GM12875 (cell line): ENCODE data around the gene KRTAP10-4.

Experiments
- H3K4me3 ChIP-seq: one replicate; pipeline ENCODE4 v1.5.1; 2011; ENCODE audit warnings: low read depth, low read length, control low read depth
- TF ChIP-seq, protein P1 (sequence below): IDR thresholded peaks from 2 replicates; pipeline ENCODE4 v1.5.1; 2011; ENCODE audit warnings: low read depth, mild to moderate bottlenecking, control low read depth, inconsistent platforms, low read length, moderate library complexity, borderline replicate concordance; ENCODE audit not compliant: insufficient read depth

The KRTAP10-4 gene

DNA sequence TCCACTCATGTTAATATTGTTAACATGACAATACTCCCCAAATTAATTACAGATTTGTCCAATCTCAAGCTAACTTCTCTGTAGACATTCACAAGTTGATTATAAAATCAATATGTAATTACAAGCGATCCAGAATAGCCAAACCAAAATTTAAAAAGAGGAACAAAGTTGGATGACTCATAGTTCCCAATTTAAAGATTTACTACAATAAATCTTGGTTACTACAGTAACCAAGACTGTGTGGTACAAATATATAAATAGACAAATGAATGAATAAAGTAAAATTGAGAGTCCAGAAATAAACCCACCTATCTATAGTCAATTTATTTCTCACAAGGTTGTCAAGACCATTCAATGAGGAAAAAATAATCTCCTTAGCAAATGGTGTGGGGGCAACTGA is 7.1 kb upstream of the KRTAP10-4 start:
- no peak overlapping the region for H3K4me3 ChIP-seq
- TF ChIP-seq, protein P1, sequence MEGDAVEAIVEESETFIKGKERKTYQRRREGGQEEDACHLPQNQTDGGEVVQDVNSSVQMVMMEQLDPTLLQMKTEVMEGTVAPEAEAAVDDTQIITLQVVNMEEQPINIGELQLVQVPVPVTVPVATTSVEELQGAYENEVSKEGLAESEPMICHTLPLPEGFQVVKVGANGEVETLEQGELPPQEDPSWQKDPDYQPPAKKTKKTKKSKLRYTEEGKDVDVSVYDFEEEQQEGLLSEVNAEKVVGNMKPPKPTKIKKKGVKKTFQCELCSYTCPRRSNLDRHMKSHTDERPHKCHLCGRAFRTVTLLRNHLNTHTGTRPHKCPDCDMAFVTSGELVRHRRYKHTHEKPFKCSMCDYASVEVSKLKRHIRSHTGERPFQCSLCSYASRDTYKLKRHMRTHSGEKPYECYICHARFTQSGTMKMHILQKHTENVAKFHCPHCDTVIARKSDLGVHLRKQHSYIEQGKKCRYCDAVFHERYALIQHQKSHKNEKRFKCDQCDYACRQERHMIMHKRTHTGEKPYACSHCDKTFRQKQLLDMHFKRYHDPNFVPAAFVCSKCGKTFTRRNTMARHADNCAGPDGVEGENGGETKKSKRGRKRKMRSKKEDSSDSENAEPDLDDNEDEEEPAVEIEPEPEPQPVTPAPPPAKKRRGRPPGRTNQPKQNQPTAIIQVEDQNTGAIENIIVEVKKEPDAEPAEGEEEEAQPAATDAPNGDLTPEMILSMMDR, result no peak

DNA sequence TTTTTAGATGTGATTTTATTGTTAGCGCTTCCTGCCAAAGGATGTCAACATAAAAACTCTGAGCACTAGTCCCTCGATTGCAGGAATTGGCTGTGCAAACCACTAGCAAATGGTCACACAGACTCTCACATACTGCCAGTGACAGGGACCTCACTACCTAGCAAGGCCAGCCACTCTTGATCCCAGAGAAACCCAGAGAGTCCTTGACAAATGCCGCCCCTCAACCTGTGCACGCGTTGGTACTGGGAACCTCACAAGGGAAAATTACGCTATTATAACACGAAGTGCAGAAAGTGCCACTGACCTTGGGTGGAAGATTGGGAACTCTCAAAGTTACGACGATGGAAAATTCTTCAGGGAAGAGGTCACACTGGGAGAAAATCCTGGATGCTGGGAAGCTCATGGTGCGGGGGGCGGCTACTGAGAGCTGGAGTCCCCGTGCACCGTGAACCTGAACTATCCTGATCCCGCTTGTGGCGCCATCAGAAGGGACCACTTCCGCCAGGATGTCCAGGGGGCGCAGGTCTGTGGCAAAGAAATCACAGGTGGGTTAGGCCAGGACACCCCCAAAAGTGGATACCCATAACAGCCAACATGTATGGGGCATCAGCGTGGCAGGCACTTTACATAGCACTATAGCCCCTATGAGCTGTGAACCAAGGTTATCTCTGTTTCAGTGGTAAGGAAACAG is 5.9 kb upstream of the KRTAP10-4 start:
- TF ChIP-seq, protein P1, result no peak
- H3K4me3 ChIP-seq, result no peak overlapping the region

DNA sequence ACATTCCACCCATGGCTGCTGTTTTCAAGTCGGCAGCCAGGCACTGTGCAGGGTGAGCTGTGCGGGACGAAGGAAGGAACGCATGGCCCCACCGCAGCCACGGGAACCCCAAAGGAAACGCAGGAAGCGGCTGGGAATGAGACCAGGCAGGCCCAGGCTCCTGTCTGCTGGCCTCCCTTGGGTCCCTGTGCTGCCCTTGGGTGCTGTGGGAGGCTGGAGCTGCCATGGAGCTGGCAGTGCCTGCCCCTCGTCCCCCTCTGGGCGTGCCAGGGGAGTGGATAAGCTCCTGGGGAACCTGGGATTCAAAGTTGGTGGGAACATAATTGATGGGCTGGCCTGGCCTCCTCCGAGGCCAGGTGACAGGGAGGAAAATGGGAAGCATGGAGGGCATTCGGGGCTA is 5.3 kb upstream of the KRTAP10-4 start:
- TF ChIP-seq, protein P1, result no peak
- no peak overlapping the region for H3K4me3 ChIP-seq

DNA sequence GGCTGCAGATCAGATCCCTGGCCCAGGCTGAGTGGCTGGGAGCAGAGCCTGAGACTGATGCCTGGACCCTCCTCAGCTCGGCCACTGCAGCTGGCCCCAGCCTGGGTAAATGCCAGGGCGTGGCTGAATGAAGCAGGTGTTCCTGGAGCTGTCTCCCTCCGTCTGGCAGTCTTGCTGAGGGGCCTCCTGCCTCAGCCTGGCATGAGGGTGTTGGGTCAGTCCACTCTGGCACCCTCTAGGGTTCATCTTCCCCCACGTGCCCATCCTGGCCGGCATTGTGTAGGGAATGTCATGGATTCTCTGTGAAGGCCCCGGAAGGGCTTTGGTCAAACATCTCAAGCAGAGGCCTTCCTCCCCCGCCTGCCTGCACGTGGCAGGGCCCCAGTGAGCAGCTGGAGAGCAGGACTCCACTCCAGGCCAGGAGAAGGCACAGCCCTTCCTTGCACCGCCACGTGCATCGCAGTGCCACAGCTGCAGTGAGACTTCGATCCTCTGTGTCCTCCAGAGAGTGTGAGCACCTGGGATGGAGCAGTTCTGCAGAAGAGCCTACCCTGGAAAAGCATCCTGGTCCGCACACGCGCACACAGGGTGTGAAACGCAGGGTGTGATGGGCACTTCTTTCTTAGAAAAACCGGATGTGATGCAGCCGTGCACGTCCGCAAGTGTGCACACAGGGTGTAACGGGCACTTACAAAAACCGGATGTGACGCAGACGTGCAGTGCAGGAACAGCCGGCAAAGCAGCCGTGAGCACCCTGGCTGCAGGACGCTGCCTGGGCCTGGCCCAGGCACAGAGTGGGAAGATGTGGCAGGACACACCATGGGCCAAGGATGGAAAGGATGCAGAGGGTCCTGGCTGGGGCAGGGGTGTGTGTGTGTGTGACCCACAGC is 4.6 kb upstream of the KRTAP10-4 start:
- TF ChIP-seq, protein P1, result no peak
- no peak overlapping the region for H3K4me3 ChIP-seq

DNA sequence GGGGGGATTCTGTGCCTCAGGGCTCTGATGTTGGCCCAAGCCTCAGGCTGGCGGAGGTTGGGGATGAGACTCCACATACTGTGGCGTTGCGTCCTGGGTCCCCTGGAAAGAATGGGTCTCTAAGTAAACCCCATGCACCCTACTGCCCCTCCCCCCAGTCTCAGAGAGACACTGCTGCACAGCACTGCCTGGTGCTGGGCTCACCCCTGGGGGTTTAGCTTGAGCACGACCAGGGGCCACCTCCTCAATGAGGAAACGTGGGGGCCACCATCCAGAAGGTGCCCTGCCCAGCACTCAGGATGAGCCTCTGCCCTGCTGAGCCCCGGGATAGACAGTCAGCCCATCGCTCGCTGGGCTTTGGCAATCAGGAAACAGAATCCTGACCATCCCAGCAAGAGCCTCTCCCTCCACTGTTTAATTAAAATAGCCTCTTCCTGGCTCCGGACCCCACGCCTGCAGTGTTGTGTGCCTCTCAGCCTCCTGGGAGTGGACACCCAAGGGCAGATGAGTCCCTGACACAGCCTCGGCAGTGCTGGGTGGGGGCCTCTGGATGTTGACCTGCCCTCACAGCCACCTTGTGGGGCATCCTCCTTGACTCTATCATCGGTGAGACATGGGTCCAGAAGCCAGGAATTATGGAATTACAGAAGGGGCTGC is 3.5 kb upstream of the KRTAP10-4 start:
- TF ChIP-seq, protein P1, result no peak
- H3K4me3 ChIP-seq, result no peak overlapping the region

DNA sequence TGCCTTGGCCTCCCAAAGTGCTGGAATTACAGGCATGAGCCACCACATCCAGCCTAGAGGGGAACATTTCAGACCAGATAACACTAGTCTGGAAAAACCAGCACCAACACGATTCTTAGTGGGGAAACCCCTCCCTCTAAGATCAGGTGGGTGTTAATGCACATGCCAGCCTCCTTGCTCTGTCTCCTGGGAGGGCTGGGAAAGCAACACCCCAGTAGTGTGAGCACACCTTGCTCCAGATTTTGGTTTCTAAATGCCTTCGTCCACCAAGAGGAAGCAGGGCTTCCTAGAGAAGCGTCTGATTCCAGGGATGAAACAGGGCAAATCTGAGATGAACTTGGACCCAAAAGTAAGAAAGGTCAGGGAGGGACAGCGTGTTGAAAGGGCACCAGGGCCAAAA is 2.2 kb upstream of the KRTAP10-4 start:
- no peak overlapping the region for H3K4me3 ChIP-seq
- TF ChIP-seq, protein P1, result no peak
